NK-92 (cell line): ENCODE results near the gene KLHL26.

Experiments
- DNase-seq: peaks from one replicate; lab custom pipeline; 2025; ENCODE audit not compliant: unreplicated experiment; lab: John Stamatoyannopoulos, UW

The KLHL26 gene

DNA sequence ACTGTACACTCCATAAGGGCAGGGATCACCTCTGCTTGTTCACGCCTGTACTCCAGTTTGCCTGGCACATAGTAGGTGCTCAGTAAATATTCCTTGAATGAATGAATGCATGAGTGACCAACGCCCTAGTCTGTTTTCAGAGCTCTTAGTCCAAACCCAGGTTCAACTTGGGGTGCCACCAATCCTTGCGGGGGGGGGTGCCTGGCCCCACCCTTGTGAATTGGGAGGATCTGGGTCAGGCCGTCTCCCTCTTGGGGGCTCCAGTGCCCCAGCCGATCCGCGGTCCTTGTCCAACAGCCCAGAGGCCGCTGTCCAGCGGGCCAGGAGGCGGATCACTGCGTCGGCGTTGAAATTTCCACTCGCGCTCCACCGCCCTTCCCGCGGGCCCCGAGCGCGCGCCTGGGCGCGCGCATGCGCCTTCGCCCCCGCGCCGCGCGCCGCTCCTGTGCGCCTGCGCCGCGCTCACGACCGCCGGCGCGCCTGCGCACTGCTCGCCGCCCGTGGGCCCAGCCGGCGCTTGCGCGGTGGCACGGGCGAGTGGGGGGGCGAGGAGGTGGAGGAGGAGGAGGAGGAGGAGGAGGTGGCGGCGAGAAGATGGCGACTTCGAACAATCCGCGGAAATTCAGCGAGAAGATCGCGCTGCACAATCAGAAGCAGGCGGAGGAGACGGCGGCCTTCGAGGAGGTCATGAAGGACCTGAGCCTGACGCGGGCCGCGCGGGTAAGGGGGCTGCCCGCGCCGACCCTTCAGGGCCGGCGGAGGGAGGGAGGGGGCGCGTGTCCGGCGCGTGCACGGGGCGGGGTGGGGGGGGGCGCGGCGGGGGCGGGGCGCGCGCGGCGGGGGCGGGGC lies 46.5 kb downstream of the KLHL26 start, which contains the start of gene CRTC1:
CRTC1 (plus strand) TSS at position 572 of the 849 bp plus-strand sequence; CDS start at position 595, 23 bp downstream.
- peak; percentile 28 for DNase-seq

DNA sequence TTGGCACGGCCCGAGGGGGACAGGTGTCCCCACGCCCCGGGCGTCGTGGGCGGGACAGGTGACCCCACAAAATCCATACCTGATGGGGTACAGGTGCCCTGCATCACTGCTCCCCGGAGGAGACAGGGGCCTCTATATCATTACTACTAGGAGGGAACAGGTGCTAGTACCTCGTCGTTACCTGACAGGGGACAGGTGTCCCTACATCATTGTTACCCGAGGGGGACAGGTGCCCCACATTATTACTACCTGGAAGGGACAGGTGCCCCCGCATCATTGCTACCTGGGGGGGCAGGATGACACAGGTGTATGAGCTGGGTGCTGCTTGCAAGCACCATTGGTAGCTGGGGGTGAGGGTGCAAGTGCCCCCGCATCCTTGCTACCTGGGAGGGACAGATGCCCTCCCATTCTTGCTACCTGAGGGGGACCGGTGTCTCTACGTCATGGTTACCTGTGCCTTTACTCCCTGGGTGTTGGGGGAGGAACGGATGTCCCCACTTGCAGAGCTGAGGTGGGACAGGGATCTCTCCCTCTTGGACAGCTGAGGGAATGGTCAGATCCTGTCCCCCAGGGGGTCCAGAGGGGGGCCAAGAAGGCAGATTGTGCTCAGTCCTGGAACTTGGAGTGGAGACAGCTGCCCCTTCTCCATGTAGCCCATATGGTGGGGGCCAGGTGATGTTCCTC lies 47.3 kb downstream of the KLHL26 start:
- no peak for DNase-seq

- no peak for DNase-seq
Observed at GRCh38 chr19:18684642-18684993, 47.8 kb downstream of the KLHL26 start.

DNA sequence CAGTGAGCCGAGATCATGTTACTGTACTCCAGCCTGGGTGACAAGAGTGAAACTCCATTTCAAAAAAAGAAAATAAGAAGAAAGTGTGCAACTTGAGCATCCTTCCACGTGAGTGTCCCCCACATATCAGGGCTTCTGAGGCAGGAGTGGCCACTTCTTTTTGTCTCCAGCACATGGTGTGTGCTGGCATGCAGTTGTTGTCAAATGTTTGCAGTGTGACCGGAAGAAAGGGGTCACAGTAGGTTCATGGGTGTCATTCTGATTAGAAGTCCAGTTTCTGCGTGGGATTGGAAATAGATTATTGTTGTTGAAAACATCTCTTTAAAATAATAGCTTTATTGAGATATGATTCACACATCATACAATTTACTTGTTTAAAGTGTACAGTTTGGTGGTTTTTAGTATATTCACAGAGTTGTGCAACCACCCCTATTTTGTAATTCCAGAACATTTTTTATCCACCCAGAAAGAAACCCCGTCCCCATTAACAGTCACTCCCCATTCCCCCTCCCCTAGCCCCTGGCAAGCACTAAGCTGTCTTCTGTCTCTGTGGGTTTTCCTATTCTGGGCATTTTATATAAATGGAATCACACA lies 48.9 kb downstream of the KLHL26 start:
- no peak for DNase-seq

DNA sequence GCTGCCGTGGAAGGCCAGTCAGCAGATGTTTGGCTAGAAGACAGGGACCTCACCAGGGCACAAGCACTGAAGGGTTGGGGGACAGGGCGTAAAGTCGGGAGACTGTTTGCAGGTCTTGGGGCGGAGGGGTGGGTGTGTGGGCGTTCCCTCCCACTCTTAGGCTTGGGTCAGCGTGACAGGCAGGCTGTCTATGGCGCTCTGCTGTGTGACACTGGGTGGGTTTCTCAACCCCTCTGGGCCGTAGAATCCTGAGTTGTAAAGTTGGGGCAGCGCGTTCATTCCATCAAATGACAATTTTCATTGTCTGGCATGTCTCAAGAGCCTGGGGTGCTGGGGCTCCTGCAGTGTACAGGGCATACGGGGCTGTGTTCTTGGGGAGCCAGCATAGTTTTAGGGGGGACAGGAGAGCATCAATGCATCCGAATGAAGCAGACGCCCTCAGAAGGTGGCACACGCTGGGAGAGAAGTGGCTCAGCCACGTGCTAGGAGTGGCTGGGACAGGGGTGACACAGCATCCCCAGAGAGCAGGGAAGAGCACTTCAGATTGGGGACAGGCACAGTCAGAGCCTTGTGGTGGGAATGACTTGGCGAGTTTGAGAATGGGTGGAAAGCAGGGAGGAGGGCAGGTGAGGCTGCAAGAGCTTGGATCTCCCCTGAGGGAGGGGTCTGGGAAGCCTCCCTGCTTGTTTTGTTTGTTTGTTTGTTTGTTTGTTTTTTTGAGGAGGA lies 51.1 kb downstream of the KLHL26 start:
- no peak for DNase-seq

- no peak for DNase-seq
Observed at GRCh38 chr19:18696023-18696422, 59.2 kb downstream of the KLHL26 start.

- no peak for DNase-seq
Observed at GRCh38 chr19:18697680-18698079, 60.9 kb downstream of the KLHL26 start.

DNA sequence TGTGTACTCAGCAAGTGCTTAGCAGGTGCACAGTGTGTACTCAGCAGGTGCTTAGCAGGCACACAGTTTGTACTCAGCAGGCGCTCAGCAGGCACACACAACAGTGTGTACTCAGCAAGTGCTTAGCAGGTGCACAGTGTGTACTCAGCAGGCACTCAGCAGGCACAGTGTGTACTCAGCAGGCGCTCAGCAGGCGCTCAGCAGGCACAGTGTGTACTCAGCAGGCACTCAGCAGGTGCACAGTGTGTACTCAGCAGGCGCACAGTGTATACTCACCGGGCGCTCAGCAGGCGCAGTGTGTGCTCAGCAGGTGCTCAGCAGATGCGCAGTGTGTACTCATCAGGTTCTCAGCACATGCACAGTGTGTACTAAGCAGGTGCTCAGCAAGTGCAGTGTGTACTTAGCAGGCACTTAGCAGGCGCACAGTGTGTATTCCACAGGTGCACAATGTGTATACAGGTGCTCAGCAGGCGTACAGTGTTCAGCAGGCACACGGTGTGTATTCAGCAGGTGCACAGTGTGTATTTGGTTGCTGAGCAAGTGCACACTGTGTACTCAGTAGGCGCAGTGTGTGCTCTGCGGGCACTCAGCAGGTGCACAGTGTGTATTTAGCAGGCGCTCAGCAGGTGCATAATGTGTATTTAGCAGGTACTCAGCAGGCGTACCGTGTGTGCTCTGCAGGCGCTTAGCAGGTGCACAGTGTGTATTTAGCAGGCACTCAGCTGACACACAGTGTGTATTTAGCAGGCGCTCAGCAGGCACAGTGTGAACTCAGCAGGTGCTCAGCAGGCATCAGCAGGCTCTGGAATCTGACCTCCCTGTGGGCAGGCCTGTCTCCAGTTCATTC lies 61.7 kb downstream of the KLHL26 start:
- DNase-seq, result no peak

- DNase-seq, result no peak
Observed at GRCh38 chr19:18699403-18700054, 62.7 kb downstream of the KLHL26 start.

GRCh38 chr19:18700501-18701249 lies 63.8 kb downstream of the KLHL26 start:
- DNase-seq, result no peak

GRCh38 chr19:18701250-18701608 lies 64.4 kb downstream of the KLHL26 start:
- no peak for DNase-seq

DNA sequence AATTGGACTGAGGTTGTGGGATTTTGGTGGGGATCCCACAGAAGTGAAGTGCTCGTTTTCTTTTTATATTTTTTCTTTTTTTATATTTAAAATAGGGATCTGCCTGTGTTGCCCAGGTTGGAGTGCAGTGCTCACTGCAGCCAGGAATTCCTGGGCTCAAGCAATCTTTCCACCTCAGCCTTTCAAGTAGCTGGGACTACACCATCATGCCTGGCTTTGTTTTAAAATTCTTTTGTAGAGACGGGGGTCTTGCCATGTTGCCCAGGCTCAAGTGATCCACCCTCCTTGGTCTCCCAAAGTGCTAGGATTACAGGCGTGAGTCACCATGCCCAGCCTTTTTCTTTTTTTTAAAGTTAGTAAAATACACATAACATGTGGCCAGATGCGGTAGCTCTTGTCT lies 67.2 kb downstream of the KLHL26 start:
- DNase-seq, result no peak

- no peak for DNase-seq
Observed at GRCh38 chr19:18704971-18705370, 68.1 kb downstream of the KLHL26 start.

DNA sequence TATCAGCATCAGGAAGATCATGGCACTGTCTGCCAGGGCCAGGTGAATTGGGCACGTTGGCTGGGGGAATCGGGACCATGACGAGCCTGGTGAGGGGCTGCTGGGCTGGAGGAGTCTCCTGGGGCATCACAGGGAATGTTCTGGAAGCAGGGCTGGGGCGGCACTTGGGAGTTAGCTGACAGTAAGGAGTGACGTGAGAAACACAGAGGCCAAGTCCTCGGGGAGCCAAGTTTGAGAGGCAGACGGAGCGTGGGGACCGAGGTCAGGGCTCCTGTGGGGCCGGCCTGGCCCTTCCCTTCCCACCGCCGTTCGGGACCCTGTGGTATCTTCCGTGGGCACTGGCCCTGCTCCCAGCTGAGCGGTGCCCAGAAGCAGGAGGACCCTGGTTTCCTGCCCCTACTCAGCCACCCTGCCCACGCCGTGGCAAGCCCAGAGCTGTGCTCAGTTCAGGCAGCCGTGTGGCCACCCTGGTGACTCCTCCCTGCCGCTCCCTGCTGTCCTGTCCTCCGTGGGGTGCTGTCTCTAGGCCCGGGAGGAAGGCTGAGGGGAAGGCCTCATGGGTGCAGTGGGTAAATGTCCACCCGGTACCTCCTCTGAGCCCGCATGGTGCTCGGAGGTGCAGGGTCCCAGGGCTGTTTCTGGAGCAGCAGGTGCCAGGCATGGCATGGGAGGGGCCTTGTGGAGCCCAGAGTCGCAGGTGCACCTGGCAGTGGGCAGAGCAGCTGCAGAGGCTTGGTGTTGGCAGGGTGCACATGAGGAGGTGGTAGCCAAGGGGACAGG lies 71.8 kb downstream of the KLHL26 start:
- DNase-seq, result no peak

DNA sequence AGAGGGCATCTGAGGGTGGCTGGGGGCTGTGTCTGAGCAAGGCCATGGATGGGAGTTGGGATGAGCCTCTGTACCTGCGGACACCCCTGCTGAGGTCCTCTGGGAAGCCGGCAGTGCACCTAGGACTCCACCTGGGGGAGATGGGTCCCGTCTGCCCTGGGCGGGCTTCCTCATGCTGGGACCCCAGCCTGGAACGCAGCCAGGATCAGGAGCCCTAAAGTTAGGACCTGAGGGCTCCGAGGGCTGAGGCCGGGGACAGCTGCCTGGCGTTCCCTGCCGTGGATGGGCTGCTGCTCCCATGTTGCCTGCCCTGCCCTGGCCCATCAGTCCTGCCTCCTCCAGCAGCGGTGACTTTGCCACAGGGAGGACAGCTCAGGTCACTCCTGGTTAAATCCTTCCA lies 72.7 kb downstream of the KLHL26 start:
- no peak for DNase-seq

- no peak for DNase-seq
Observed at GRCh38 chr19:18710186-18710585, 73.4 kb downstream of the KLHL26 start.

GRCh38 chr19:18710996-18711751 lies 74.3 kb downstream of the KLHL26 start:
- no peak for DNase-seq

- no peak for DNase-seq
Observed at GRCh38 chr19:18711893-18712292, 75.1 kb downstream of the KLHL26 start.
